ENCODE data around the gene VPS11. TPM values are rescaled to one million over a fixed set of nuclear protein-coding genes. Genes with fewer than 3 reads are reported as not detected.

VPS11 gene
- total RNA-seq, 1 donor from 2014 or later = 8.7 TPM

DNA sequence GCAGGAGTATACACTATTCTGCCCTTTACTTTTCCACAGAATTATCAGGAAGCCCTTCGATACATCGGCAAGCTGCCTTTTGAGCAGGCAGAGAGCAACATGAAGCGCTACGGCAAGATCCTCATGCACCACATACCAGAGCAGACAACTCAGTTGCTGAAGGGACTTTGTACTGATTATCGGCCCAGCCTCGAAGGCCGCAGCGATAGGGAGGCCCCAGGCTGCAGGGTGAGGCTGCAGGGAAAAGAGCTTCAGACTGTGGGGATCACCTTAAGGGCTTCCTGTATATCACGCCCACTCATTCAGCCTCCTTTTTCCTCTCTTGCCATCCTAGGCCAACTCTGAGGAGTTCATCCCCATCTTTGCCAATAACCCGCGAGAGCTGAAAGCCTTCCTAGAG is 10.2 kb downstream of the VPS11 start:
- no peak for DNase-seq (ENCODE audit: low spot score)
- ATAC-seq = no peak

DNA sequence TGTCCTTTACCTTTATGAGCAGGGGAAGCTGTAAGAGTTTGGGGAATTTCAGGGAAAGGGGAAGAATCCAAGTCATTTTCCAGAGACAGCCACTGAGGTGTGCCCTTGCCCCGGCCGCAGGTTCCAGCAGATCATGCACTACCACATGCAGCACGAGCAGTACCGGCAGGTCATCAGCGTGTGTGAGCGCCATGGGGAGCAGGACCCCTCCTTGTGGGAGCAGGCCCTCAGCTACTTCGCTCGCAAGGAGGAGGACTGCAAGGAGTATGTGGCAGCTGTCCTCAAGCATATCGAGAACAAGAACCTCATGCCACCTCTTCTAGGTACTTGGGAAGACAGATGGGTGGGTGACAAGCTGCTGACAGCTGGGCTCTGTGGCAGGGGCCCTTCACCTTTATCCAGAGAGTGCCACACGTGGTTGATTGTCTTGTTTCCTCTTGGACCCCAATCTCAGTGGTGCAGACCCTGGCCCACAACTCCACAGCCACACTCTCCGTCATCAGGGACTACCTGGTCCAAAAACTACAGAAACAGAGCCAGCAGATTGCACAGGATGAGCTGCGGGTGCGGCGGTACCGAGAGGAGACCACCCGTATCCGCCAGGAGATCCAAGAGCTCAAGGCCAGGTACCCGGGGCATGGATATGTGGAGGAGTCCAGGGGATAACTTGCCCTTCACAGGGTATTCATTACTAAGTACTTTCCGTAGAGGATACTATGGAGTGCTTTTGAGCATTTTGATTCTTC is 11.2 kb downstream of the VPS11 start:
- ATAC-seq (no peak), DNase-seq (ENCODE audit: low spot score) (no peak)

DNA sequence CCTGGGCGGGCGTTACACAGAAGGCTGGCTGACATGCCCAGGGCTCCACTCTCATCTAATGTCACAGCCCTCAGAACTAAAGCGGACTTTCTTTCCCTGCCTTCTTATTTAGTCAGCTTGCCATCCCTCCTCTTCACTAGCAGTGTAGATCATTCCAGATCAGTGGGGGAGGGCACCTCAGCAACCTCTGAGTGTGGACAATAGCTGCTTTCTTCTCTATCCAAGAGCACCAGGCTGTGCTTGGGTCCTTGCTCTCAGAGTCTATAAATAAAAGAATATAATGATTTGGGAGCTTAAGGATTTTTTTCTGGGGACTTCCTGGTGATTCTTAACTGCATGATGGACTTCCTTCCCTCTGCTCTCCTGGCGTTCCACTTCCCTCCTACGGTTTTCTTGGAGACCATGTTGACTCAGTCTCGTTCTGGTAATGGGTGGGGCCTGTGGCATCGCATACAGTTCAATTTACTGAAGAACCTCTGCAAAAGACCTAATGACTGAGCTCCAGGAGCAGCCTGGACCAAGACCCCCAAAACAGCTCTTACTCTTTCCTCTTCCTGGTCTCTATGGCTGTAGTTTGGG is 14.2 kb downstream of the VPS11 start:
- no peak for ATAC-seq
- no peak for DNase-seq (ENCODE audit: low spot score)

DNA sequence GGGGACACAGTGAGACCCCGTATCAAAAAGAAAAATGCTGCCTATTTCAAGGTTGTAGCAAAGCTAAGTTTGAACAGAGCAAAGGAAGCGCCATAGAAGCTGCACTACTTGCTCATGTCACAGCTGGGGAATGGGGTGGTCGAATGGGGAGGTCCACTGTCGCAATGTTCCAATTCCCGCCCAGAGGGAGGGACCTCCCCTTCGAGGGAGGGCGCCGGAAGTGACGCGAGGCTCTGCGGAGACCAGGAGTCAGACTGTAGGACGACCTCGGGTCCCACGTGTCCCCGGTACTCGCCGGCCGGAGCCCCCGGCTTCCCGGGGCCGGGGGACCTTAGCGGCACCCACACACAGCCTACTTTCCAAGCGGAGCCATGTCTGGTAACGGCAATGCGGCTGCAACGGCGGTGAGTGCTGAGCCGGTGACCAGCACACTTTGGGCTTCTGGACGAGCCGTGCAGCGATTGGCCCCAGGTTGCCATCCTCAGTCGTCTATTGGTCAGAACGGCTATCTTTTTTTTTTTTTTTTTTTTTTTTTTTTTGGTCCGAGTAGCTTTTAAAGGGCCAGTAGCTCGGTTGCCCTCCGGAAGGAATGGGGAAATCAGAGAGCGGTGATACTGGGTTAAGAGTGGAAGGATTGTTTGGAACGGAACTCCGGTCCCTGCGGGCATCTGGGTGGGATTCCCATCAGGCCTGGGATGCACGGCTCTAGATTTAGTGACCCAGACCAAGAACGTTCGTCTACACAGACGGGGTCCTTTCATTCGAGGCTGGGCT is 17.2 kb downstream of the VPS11 start, which contains the start of gene HMBS:
Gene HMBS (plus strand): TSS at position 219 of the 774 bp plus-strand sequence. CDS start 153 bp downstream, at position 372.
- ATAC-seq = peak; percentile 97
- DNase-seq (ENCODE audit: low spot score) = peak; percentile 95

DNA sequence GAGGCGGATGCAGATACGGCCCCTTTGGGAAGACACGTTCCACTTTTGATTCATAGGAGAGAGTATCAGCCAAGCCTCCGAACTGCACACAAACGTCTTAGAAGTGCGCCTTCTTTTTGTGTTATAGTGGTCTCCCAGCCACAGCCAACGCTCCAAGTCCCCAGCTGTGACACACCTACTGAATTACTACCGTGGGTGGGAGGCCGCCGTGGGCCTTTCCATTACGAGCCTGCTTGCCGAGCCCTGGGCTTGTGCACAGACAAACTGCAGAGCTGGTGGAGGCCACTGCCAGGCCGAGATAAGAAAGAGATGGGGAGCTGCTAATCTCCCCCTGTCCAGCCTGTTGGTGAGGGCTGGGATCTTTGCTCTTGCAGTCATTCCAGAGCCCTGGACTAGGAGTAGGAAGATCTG is 17.8 kb downstream of the VPS11 start:
- DNase-seq (ENCODE audit: low spot score) (no peak), ATAC-seq (no peak)

DNA sequence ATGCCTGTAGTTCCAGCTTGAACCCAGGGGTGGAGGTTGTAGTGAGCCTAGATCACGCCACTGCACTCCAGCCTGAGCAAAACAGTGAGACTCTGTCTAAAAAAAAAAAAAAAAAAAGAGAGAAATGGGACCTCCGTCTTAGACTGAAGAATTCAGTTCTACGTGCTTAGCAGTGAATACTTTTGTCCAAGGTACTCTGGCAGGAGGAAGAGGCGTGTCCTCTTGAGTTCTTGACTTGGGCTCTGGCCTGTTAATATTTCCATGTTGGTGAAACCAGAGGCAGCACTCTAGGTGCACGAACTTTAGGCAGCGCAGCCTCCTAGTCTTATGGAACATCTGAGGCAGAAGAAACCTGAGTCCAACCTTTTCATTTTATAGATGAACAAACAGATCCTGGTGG is 19.5 kb downstream of the VPS11 start:
- ATAC-seq (no peak), DNase-seq (ENCODE audit: low spot score) (no peak)

DNA sequence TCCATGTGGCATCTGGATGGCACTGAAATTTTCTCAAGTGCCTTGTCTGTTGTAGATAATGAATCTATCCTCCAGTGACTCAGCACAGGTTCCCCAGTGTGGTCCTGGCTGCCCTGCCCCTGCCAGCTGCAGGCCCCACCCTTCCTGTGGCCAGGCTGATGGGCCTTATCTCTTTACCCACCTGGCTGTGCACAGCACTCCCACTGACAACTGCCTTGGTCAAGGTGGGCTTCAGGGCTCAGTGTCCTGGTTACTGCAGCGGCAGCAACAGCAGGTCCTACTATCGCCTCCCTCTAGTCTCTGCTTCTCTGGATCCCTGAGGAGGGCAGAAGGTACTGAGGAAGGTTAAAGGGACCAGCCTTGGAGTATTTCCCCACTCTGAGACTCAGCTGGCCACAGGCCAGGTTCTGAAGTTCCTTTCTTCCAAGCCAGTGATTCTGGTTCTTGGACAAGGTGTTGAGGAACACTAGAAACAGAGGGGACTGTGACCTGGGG is 20.2 kb downstream of the VPS11 start:
- DNase-seq (ENCODE audit: low spot score) = no peak
- ATAC-seq = no peak

DNA sequence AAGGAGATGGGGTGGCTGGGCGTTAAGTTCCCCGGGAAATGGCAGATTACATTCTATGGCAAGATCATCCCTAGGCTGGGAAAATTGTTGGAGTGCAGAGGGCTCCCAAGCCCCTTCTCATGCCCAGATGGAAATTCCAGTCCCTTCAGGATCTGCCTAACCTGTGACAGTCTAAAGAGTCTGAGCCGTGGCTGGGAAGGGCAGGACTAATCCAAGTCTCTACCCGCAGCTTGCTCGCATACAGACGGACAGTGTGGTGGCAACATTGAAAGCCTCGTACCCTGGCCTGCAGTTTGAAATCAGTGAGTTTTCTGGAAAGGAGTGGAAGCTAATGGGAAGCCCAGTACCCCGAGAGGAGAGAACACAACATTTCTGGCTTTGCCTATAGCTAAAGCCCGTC is 20.8 kb downstream of the VPS11 start:
- ATAC-seq (no peak), DNase-seq (ENCODE audit: low spot score) (no peak)

DNA sequence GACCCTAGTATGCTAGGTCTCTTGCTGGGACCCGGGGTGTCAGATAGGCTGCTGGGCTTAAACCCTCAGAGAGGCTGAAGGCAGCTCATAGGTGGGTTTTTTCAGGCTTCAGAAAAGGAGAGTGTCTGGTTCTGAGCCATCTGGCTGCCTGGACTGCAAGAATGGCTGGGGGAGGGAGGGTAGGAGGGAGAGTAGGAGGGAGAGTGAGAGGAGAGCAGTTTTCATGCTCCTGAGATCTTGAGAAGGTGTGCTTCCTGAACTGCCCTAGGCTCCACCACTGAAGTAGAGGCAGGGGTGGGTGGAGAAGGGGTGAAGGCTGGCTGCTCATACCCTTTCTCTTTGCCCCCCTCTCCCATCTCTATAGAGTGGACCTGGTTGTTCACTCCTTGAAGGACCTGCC is 21.7 kb downstream of the VPS11 start:
- DNase-seq (ENCODE audit: low spot score) = no peak
- no peak for ATAC-seq

DNA sequence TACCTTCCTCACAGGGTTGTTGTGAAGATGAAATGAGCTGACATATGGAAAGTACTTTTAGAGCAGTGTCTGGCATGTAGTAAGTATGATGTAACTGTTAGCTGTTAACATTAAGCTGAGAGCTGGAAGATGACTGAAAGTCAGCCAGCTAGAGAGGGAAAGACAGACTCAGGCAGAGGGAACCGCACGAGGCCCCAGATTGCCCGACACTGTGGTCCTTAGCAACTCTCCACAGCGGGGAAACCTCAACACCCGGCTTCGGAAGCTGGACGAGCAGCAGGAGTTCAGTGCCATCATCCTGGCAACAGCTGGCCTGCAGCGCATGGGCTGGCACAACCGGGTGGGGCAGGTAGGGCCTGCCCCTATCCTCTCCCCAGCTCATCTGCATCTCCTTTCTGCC is 23.6 kb downstream of the VPS11 start:
- ATAC-seq (no peak), DNase-seq (ENCODE audit: low spot score) (no peak)

DNA sequence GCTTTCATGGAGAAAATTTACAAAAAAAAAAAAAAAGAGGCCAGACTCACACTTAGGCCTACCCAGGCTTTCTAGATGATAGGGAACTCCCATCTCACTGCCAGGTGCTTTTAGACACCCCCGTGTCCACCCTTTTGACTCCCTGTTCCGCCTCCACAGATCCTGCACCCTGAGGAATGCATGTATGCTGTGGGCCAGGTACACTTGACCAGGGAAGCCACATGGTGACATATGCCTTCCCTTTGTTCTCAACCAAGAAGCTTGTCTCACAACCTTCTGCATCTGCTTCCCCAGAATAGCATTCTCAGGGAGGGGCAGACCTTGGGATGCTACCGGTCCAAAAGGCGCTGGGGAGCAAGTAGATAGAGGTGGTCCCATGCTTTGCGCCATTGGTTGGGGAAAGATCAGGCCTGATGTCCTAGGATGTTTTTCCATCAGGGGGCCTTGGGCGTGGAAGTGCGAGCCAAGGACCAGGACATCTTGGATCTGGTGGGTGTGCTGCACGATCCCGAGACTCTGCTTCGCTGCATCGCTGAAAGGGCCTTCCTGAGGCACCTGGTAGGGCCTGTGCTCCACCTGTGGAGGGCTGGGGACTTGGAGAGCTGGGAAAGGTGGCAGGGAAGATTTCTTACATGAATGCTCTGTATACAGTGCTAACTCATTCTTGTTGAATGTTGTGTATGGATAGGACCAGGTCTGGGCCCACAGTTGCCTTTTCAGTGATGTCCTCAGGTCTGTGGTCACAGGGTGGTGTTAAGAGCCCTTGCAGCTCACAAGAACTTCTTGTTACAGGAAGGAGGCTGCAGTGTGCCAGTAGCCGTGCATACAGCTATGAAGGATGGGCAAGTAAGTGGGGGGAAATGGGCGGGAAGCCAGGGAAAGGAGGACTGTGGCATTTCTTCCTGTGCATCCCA is 24.6 kb downstream of the VPS11 start:
- ATAC-seq (no peak), DNase-seq (ENCODE audit: low spot score) (no peak)

DNA sequence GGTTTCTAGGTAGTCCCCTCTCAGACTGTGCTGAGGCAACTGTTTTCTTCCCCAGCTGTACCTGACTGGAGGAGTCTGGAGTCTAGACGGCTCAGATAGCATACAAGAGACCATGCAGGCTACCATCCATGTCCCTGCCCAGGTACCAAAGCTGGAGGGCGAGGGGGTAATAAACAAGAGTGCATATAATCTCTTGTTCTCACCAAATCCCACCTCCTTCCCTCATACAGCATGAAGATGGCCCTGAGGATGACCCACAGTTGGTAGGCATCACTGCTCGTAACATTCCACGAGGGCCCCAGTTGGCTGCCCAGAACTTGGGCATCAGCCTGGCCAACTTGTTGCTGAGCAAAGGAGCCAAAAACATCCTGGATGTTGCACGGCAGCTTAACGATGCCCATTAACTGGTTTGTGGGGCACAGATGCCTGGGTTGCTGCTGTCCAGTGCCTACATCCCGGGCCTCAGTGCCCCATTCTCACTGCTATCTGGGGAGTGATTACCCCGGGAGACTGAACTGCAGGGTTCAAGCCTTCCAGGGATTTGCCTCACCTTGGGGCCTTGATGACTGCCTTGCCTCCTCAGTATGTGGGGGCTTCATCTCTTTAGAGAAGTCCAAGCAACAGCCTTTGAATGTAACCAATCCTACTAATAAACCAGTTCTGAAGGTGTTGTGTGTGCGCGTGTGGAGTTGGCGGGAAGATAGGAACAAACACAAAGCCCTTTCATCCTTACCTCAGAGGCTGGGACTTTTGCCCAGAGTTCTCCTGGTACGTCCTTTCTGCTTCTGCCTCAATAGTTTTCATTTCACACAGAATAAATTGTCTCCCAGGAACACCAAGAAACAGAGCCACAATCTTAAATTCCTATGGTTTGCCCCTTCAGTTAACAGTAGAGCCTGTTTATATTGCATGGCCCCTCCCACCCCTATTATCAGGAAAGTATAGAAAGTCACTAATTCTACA is 25.5 kb downstream of the VPS11 start:
- ATAC-seq (no peak), DNase-seq (ENCODE audit: low spot score) (no peak)

DNA sequence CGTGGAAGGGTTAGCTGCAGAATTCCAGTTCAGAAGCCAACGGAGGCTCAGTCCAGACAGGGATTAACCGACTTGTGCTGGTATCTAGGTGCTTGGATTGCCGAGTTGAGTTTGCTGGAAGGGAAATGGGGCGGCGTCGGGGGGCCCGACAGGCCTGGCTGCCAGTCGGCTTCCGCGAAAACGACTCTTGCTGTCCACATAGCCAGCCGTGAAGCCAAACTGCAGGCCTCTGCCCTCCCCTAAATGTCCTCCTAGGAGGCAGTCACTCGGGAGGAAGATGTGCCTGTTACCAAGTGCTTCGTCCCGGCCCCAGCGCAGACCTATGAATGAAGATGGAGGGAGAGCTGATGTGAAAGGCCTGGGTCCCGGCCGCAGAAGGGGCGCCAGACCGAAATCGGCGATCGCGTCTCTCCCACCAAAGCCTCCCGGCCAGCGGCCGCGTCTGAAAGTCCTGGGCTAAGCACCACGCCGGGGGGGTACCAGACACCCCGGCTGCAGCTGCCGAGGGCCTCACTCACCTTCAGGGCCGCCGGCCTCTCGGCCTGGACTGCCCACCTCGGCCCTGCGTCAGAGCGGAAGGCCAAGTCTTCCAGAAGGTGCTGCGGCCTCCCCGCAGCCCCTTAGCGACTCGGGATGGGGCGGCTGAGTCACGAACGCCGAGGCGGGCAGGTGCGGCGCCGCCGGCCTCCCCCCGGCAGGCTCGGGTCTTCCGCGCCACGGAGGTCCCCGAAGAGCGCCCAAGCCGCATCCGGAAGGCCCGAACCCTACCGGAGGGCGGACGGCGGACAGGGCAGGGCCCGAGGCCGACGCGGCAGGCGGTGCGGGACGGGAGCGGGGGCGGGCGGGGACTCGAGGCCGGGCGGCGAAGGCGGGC is 26.6 kb downstream of the VPS11 start:
- ATAC-seq = peak; percentile 20
- peak; percentile 56 for DNase-seq (ENCODE audit: low spot score)

DNA sequence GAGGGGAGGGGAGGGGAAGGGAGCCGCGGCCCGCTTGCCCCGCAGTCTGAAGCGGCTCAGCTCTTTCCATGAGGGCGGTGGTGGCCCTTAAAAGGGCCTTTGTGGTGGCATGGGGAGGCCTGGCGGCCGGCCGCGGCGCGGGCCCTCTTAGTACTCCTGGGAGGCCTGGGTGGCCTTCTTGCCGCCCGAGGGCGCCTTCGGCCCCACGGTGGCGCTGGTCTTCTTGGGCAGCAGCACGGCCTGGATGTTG is 27.1 kb downstream of the VPS11 start:
- peak; percentile 84 for ATAC-seq

DNA sequence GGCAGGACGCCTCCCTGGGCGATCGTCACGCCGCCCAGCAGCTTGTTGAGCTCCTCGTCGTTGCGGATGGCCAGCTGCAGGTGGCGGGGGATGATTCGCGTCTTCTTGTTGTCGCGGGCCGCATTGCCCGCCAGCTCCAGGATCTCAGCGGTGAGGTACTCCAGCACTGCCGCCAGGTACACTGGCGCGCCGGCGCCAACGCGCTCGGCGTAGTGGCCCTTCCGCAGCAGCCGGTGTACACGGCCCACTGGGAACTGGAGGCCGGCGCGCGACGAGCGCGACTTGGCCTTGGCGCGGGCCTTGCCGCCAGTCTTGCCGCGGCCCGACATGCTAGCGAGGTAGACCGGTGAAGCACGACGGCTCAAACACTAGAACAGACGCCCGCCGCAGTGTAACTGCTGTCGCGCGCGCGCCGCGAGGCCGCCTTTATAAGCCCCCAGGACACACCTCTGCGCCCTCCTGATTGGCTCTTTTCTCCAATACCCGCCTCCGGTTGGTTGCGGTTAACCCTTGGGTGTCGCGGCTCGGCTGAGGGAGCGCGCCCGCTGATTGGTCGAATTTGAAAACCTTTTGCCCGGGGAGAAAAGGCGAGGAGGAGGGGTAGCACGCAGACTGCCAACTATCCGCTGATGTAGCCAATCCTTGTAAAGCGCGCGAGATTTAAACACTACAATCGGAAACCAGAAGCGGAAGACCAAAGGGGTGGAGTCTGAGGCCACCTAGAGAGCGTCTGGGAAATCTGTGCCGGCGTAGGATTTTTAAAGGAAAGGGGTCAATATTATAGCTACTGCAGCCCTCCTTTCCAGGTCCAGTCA is 27.7 kb downstream of the VPS11 start:
- peak; percentile 89 for ATAC-seq
- peak; percentile 99 for DNase-seq (ENCODE audit: low spot score)

More for the DNA sequence above, 27.1 kb downstream of the VPS11 start:
- peak; percentile 86 for DNase-seq (ENCODE audit: low spot score)

DNA sequence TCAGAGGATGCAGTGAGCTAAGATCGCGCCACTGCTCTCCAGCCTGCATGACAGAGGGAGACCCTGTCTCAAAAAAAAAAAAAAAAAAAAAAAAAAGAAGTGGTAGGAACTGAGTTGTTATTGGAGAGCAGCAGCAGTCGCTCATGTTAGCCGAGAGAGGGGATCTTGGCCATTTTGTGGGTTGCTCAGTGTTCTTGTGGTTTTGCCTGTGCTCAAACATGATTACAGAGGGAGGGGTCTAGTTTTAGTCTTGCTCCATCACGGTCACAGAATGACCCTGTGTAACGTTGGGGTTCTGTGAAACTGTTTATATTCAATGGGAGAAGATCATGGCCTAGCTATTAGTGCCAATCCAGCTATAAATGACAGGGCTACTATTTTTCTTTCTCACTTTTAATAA is 32.1 kb downstream of the VPS11 start:
- no peak for DNase-seq (ENCODE audit: low spot score)

DNA sequence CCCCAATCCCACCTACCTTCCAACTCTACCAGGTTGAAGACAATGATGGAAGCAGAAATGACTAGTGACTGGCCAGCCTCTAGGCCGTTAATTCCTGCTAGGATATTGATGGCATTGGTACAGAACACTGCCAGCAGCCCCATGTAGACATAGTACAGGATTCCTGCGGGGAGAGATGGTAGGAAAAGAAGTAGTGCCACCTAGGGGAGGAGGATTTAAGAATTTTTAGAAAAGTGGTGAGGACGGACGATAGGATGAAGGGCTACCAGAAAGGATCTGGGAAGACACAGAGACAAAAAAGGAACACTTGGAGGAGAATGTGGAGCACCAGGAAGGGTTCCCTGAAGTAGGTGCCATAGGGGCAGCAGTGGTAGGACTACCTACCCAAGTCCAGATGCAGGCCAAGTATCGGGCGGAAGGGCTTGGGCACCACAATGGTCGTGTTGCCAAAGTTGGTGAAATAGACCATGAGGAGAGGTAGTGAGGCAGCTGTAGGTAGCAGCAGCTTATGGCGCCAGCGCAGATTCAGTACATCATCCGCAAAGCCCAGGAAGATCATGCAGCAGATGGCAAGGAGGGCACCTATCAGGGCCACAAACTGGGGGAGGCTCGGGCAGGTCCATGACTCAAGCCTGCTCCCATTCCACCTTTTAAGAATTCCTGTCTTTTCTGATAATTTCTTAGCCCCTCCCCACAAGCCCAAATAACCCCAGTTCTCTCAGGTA is 32.8 kb downstream of the VPS11 start:
- DNase-seq (ENCODE audit: low spot score) = no peak
- peak; percentile 12 for ATAC-seq

More for the DNA sequence above, 32.1 kb downstream of the VPS11 start:
- no peak for ATAC-seq

Data from left lobe of liver (tissue), 2 donors.